AG04449 (cell line): ENCODE measurements around the gene HK2.
"Not testable (repeated sequence)": the region's sequence is repeated elsewhere in the genome, so short reads cannot be mapped to it uniquely, and the experiment has no call there.

ENCODE experiments used
- CTCF ChIA-PET: fragments of 350-600 bp; formaldehyde crosslinking; extraction: SDS; loops from one replicate; lab custom pipeline; 2021; ENCODE audit warnings: antibody characterized with exemption; lab: Yijun Ruan, JAX
- POLR2A ChIA-PET: fragments of 400-600, 350-600 bp; formaldehyde crosslinking; extraction: SDS; loops from one replicate; lab custom pipeline; 2020; ENCODE audit warnings: antibody characterized with exemption, inconsistent platforms; lab: Yijun Ruan, JAX
- DNase-seq: peaks from one replicate; pipeline ENCODE4 v3.0.0-alpha.2; 2010; ENCODE audit warnings: low read depth, low spot score
- H3K4me3 ChIP-seq: 2 replicates; pipeline ENCODE4 v1.5.1; 2011; ENCODE audit warnings: low read depth, mild to moderate bottlenecking, control low read depth, low read length
- CTCF ChIP-seq: IDR thresholded peaks from one replicate; pipeline ENCODE4 v1.5.1; 2011; ENCODE audit warnings: mild to moderate bottlenecking, moderate library complexity, low read length, control low read depth, inconsistent platforms; ENCODE audit not compliant: insufficient read depth; ENCODE audit errors: missing control alignments

Gene HK2

DNA sequence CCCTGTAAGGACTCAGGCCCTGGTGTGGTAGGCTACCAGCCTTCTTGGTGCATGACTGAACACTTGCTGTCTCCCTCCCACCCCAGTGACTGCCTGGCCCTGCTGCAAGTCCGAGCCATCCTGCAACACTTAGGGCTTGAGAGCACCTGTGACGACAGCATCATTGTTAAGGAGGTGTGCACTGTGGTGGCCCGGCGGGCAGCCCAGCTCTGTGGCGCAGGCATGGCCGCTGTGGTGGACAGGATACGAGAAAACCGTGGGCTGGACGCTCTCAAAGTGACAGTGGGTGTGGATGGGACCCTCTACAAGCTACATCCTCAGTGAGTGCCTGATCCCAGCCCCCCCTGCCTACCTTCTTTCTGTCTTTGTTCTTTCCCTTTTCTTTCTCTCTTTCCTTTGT lies 55.2 kb downstream of the HK2 start:
- no peak for DNase-seq
- TF ChIP-seq CTCF: no peak
- ChIA-PET CTCF (interaction anchor here (0.9 to 5.8 kb wide), 5 partner anchors 13 to 197 kb away, joined by 3 to 43 read pairs (median 4); no protein-coding TSS in a partner anchor), POLR2A (no interaction called here)
- H3K4me3 ChIP-seq: no peak overlapping the region

DNA sequence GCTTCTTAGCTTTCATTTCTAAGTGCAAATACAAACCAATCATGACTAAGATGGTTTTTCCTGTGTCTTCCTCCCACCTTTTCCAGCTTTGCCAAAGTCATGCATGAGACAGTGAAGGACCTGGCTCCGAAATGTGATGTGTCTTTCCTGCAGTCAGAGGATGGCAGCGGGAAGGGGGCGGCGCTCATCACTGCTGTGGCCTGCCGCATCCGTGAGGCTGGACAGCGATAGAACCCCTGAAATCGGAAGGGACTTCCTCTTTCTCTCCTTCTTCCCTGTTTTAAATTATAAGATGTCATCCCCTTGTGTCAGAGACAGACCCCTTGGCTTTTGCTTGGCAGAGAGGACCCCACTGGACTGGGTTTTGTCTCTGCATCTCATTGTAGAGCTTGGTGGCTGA lies 56.8 kb downstream of the HK2 start:
- no peak overlapping the region for H3K4me3 ChIP-seq
- no peak for TF ChIP-seq CTCF
- POLR2A ChIA-PET: no interaction called here
- CTCF ChIA-PET: interaction anchor here (1.3 kb wide), 1 partner anchor 14 kb away, joined by 3 read pairs; no protein-coding TSS in a partner anchor
- DNase-seq: no peak

DNA sequence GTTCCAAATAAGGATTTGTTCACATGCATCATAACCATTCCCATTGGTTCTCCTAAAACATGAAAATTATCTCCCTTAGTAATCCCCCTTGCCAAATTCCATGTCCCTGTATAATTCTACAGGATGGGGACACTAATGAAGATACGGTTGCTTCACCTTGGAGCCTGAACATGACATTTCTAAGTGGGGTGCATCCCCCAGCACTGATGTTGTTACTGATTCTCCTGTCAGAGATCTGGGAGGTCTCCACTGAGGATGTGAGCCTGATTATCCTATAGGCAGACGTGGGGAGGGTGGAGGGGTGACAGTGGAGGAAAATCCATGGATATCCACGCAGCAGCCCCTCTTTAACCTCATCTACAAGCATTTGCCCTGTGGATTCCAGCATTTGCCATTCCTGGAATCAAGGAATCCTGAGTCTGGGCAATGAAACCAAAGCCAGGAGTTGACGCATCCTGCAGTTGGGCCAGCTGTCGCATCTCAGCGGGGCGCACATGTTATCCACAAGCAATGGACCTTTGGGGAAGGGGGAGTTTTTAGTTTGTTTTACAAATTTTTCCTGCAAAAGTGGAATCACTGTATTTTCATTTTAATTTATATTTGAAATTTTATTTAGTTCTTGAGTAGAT lies 57.3 kb downstream of the HK2 start:
- ChIA-PET POLR2A (no interaction called here), CTCF (interaction anchor here (1.2 to 1.3 kb wide), 2 partner anchors 15 to 172 kb away, joined by 3 read pairs; no protein-coding TSS in a partner anchor)

GRCh38 chr2:74891816-74892215 lies 57.9 kb downstream of the HK2 start:
- H3K4me3 ChIP-seq, POLR2A ChIA-PET, DNase-seq: not testable (repeated sequence)
- CTCF ChIA-PET: interaction anchor here (1.2 kb wide), 1 partner anchor 172 kb away, joined by 3 read pairs; no protein-coding TSS in a partner anchor

More for the DNA sequence above, 57.3 kb downstream of the HK2 start:
- no peak for DNase-seq
- no peak for TF ChIP-seq CTCF
- no peak overlapping the region for H3K4me3 ChIP-seq

GRCh38 chr2:74892609-74893008 lies 58.7 kb downstream of the HK2 start:
- POLR2A ChIA-PET: no interaction called here
- CTCF ChIA-PET: interaction anchor here (1.2 to 2.8 kb wide), 4 partner anchors 15 to 201 kb away, joined by 3 to 10 read pairs (median 9); no protein-coding TSS in a partner anchor
- no peak for TF ChIP-seq CTCF
- DNase-seq: no peak
- no peak overlapping the region for H3K4me3 ChIP-seq

- ChIA-PET CTCF (interaction anchor here (0.7 to 2.8 kb wide), 9 partner anchors 16 to 205 kb away, joined by 3 to 10 read pairs (median 7); no protein-coding TSS in a partner anchor), POLR2A (interaction anchor here (1.0 kb wide), 1 partner anchor 59 kb away, joined by 3 read pairs; no protein-coding TSS in a partner anchor)
- DNase-seq: no peak
- H3K4me3 ChIP-seq: no peak overlapping the region
- no peak for TF ChIP-seq CTCF
Measured at GRCh38 chr2:74893332-74893731, 59.4 kb downstream of the HK2 start.
